KBM-7 (cell line): ENCODE data around the gene CACNA1C.

ENCODE experiments used
- DNase-seq: peaks from one replicate; pipeline ENCODE4 v3.0.0-alpha.2; 2015
- in situ Hi-C: fragments of 300-500 bp; cut with MboI; formaldehyde crosslinking; loops from 2 replicates; pipeline ENCODE4 v1.14.3; 2020; ENCODE audit warnings: low sequenced_read_pairs, low pct_unique_long_range_greater_than_20kb, mixed read lengths

The CACNA1C gene

DNA sequence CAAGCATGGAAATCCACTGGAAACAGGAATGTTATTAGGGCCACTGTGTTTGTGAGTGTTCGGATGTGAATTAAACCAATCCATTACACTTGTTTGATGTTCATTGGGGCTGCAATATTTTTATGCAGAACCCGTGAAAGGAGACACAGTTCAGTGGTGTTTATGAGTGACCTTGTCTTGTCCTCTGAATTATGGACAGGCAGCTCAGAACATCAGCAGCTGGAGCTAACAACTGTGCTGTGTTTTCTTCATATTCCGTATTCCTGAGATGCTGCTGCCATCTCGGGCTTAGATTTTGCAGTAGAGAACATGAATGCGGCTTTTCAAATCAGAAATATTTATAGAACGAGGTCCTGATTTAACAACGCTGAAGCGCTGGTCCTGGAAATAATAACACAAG, 20.3 kb upstream of the CACNA1C start:
- in situ Hi-C loops: no loop called here
- no peak for DNase-seq

DNA sequence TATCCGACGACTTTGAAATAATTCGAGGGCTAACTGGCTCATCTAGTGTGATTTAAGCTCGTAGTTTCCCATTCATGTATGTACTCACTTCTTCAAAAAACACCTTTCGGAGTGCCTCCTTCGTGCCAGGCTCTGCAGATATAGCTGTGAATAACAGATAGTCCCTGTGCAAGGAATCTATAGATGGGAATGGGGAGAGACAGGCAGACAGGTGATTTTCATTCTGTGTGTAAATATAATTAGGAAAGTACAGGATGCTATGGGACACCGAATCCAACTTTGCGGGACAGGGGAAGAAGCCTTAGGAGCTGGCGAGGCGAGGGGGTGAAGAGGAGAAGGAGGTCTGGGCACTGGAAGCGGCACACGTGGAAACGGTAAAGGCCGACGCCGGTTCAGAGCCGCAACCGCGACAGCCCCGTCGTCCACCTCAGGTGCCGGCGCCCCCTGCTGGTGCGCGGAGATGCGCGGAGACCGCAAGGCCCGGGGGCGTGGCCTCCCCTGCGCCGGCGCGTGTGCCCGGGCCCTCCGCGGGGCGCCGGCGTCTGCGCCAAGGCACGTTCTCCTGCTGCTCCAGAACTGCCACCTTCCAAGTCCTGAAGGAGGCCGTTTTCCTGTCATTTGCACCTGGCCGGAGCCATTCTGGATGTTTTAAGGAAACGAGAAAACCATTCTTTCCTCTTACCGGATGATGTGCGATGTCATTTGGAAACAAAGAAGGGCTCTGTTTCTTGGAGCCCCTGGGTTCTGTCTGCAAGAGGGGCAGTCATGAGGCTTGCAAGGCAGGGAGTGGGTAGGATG, 18.0 kb upstream of the CACNA1C start:
- in situ Hi-C loops: no loop called here
- peak; percentile 87 for DNase-seq

DNA sequence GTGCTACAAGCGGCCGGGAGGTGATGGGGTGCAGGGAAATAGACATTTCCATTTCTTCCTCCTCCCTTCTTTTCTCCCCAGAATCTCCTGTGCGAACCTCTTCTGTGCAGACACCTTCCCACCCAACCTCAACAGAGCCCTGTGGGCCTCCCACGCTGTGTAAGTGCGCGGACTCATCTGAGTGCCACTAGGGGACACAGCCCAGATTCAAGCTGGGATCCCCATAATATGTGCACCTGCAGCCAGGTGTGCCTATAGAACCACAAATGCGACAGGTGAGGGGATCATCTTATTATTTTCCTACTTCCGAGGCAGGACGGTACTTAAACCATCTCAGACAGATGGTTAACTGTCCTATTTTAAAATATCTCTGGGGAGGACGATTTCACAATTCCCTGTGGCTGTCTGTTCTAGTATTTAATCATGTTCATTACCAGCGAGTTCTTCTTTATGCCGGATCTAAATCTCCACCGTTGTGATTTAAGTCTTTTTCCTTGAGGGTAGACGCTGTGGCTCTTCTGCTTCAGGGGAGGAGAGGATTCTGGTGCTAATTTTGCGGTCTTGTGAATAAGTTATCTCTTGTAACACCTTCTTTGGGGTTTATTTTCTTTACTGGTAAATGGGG, 17.2 kb upstream of the CACNA1C start:
- peak; percentile 45 for DNase-seq
- in situ Hi-C loops: no loop called here

DNA sequence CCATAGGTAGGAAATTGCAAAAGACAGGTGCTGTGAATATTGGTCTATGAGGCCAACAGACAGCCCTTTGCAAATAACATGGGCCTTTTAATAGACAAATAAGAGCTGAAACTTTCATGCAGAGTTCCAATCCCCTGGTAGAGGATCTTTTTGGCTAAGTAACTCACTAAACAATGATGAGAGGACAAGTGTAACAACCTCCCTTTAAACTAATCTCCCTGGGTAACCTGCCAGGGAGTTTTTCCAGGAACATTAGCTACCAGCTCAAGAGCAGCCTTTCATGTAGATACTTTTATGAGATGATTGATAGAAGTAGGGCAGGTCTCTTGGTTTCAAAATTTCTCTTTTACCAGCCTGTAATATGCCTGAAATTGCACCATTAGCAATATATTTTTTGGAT, 13.8 kb upstream of the CACNA1C start:
- in situ Hi-C loops: no loop called here
- DNase-seq: no peak

DNA sequence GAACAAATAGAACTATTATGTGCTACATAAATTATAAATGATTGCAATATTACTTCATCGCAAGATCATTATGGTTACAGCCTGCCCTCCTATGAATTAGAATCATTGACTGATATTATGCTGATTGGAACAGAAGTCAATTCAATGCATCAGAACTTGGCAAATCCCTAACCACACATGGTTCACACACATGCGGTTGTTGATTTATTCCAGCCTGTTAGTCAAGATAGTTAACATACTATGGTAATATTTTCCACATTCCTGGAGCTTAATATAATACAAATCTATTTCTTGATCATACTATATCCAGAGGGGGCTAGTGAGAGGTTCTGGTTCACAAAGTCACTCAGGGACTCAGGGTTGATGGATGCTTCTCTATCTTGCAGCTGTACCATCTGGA, 9.7 kb upstream of the CACNA1C start:
- no peak for DNase-seq
- in situ Hi-C loops: no loop called here

DNA sequence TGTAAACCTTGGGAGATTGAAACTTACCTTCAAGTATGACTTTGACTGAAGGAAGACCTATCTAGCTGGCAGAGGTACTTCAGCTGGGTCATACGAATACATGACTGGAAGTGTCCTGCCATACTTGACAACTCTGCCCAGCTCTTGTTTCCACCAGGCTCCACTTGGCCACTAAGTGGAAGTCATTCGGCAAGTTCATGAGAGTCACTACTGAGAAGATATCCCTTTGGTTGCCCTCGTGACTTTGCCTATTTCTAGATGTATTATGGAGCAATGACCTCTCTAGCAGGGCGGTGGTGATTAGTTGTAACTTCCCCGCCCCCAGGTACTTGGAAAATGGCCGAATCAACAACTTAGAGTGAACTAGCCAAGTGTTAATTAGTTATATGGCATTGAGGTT, 8.6 kb upstream of the CACNA1C start:
- no peak for DNase-seq
- in situ Hi-C loops: no loop called here

DNA sequence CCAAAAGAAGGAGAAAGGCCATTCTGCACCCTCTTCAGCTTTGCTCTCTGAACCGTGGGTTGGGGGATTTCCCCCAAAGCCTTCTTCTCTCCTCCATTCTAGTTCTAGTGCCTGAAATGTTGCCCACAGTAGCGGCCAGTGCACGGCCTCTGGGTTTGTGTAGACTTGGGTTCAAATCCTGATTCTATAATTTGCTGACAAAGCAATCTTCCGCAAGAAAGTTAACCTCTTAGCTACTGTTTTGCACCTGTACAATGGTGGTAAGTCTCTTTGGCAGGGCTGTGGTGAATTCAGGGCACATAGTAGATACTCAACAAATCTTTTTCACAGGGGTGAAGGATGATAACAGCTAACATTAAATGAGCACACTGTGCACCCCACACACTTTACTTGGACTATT, 5.8 kb upstream of the CACNA1C start:
- no peak for DNase-seq
- in situ Hi-C loops: no loop called here

DNA sequence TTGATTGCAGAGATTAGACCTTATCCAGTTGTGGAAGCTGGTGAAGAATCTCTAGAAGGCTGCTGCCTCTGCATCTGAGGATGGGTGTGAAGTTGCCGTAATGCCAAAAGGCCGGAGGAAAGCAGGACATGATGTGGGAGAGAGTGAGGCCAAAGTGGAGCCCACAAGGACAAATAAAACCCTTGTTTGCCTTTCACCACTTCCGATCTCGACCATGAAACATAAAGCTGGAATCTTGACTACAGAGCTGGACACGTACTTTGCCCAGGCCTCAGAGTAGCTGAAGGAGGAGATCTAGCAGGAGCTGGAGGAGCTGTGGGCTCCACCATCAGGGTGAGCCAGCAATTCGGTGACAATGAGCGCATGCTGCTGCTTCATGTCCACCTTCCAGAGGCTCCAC, 5.0 kb upstream of the CACNA1C start:
- no peak for DNase-seq
- in situ Hi-C loops: no loop called here

DNA sequence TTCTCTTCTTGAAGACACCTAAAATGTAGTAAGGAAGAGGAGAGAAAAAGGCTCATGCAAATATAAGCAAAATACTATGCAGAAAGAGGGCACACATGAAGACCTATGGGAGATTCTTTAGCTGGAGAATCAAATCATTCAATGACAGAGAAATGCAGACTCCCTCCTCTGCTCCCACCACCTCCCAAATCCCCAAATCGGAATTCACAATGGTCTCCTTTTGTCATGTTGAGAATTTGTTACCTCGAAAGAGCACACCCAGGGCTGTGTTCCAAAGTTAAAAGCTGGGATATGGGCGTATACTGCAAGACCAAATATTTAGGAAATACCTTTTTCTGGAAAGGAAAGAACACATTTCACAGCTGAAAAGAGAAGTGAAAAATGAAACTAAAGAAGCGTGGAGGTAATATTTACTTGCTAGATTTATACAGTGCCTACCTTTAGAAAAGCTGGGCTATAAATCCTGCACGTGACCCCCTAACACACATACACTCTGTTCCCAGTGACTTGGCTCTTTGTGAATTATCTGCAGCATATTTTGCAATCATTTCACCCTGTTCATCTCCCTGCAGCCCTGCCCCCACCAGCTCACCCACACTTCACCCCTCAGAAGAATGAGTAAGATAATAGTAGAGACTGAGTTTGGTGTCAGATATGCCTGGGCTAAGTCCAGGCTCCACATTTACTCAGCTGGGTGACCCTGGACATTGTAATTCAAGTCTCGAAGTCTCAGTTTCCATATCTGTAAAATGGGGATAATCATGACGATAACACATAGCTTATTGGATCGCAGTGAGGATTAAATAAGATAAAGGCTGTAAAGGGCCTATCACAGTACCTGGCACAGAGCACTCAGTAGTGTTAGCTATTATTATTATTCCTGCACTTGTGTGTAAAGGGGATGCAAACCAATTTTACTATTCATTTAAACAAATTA, 2.9 kb upstream of the CACNA1C start:
- in situ Hi-C loops: loop anchor here (25.0 kb wide), 1 partner anchor 537 kb away; no protein-coding TSS in a partner anchor
- no peak for DNase-seq

DNA sequence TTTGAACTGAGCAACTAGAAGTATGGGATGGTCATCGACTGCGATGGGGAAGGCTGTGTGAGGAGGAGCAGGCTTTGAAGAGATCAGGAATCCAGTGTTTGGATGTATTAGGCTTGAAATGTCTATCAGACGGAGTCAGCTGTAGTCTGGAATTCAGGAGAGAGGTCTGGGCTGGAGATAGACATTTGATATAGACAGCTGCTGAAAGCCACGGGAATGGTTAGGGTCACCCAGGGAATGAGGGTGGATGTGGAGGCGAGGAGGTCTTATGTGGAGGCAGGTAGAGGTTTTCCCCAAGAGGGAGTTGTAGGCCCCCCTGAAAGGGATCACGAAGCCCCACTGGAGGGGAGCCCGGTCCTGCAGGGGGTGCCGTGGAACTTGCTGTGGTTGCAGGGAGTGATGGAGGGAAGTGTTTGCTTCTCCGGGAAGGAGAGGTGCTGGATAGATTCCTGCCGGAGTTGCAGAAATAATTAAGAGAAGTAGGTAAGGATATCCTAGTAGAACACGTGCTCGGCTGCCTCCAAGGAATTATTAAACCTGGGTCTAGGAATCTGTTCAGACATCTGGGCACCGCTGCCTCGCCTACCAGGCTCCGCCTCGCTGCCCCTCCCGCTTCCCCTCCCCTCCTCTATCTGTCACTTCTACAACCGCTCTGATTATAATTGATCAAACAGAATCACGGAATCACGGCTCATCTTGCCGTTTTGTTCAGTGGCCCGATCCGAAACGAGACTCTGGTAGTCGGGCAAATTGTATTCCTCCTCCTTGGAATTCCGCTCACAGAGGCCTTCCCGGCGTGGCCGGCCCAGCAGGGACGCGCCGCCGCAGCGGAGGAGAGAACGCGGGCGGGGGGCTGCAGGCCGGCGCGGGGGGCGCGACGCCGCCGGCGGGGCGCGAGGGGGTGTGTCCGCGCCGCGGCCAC, 826 bp upstream of the CACNA1C start:
- in situ Hi-C loops: loop anchor here (25.0 kb wide), 1 partner anchor 535 kb away; no protein-coding TSS in a partner anchor
- DNase-seq: peak; percentile 16

DNA sequence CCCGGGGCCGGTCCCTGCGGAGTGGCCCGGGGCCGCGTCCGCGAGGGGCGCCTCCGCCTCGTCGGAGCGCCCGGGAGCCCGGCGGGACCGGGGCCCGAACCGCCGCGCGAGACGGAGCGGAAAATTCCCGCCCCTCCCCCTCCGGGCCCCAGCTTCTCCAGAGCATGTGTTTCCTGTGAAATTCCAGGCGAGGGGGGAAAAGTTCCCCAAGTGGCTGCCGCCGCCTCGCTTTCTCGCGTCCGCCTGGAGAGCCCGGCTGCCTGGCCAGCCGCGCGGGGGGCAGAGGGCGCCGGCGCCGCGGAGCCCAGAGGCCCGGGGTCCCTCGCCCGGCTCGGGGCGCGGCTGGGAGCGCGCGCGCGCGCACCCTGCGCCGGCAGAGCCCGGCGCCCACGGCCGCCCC, 904 bp downstream of the CACNA1C start:
- no peak for DNase-seq
- in situ Hi-C loops: loop anchor here (25.0 kb wide), 1 partner anchor 534 kb away; no protein-coding TSS in a partner anchor

DNA sequence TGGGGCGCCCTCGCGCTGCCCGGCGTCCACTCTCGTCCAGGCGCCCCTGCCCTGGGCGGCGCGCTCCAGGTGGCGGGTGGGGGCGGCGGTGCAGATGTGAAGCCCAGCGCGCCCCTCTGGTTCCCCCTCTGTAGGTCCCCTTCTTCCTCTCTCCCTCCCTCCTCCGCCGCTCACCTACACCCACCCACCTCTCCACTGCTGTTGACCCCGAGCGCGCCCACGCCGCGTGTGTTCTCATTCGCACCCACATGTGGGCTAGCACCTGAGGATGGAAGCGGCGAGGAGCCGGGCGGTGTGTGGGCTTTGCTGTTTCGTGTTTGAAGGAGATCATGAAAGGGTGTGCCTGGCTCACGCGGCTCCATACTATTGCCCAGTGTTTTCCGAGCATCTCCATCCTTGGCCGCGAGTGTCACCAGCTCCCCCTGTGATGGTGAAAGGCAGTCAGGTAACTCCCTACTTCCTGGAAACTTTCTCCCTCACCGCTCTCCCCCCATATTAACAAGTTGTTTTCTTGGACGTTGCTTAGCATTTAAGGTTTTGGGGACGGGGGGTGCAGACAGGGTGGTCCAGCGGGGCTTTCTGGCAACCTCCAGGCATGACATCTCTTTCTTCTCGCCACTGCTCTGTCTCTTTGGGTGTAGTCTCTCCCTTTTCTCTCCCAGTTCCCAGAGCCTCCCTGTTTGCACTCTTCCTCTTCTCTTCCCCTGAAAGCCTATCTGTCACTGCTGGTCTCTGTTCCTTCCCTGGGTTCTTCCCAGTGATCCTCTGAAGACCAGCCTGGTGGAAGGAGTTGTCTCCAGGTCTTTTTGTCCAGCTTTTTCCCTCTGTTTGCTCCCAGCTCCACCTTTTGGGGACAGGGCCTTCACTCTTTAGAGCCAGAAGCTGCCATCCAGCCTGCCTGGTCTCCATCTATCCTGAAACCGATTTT, 1.6 kb downstream of the CACNA1C start:
- no peak for DNase-seq
- in situ Hi-C loops: loop anchor here (25.0 kb wide), 1 partner anchor 533 kb away; no protein-coding TSS in a partner anchor

DNA sequence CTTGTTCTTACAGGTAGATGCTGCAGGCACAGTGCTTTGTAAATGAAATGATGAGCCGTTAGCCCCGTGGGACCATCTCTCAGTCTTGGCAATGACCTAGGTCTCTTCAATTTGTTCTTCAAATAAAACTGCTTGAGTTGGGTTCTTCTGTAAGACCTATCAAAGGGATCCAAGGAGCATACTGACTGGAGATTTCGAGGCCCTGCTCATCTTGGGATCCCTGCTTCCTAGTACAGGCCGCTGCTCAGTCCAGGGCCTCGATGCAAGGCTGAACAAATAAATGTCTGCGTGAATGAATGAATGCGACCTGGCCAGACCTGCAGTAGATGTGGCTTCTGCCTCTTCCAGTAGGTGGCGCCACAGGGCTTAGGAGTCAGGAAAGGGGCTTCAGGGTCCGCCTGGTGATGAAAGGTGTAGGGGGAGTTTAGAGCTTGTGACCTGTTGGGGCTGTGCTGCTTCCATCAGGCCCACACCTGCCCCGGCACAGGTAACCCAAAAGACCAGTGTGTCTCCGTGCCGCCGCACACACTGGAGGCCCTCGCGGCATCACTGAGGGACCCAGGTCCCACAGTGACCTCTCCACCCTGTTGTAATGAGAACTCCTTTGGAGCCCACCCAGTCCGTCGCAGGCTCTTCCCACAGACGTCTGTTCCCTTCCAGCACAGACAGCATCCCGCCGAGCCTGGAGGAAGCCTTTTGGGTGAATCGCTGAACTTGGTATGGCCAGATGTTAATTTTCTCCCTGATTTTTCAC, 4.4 kb downstream of the CACNA1C start:
- in situ Hi-C loops: loop anchor here (25.0 kb wide), 1 partner anchor 530 kb away; no protein-coding TSS in a partner anchor
- DNase-seq: peak; percentile 84

DNA sequence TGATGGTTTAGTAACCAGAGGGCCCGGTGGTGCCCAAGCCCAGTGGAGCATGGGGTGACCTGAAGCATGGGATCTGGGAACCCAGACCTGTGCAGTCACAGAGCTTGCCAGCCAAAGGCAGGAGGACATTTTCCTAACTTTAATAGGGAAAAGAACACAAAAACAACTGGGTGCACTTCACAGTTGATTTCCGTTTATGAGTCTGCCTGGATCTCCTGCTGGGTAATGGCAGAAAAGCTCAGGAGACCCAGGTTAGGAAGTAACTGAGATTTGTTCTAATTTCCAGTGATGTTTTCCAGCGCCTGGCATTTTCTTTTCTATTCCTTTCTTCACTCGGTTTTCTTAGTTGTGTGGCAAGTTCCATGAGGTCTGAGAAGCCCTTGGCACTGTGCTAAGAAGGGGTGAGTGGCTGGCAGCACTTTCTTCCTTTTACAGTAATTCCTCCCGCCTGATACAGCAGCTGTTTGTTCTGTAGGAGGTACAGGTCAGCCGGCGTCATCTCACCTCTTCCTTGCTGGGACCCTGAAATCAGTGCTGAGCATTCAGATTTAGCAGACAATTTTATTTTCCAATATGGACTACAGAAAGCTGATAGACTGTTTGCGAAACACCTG, 5.1 kb downstream of the CACNA1C start:
- in situ Hi-C loops: loop anchor here (25.0 kb wide), 1 partner anchor 529 kb away; no protein-coding TSS in a partner anchor
- DNase-seq: no peak

DNA sequence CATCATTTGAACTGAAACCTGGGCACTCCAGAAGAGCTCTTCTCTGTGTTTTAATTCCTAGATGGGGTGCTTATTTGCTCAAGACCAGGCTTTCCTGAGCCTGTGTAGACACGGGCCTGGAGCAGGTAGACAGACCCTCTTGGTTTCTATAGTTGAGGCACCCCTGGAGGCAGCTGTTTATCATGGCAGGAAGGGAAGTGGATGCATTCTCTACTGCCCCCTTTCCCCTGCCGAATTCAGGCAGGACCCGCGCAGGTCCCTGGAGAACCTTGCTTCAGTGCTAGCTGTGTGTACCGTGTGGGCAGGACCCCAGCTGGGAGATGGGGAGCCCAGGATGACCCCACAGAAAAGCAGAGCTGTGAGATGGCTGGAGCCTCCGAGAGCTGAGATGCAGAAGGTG, 6.0 kb downstream of the CACNA1C start:
- in situ Hi-C loops: loop anchor here (25.0 kb wide), 1 partner anchor 528 kb away; no protein-coding TSS in a partner anchor
- no peak for DNase-seq

DNA sequence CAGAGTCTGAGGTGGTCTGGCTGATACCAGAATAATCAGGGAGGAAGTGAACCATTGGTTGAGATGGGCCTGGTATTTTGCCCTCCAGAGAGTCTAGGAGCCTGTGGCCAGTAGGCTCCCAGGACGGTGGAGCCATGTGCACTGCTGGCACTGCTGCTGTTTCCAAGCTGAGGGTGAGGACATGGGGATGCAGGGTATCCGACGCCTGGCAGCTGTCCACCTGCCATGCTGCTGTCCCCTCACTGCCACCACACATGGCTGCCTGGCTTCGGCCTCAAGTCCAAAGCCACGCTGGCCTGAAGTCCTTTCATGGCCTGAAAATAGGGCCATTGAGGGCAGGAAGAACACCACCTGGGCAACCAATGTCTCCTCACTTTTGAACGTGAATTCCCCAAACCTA, 8.6 kb downstream of the CACNA1C start:
- in situ Hi-C loops: loop anchor here (25.0 kb wide), 1 partner anchor 526 kb away; no protein-coding TSS in a partner anchor
- no peak for DNase-seq
